Activated effector memory CD4-positive, alpha-beta T cell treated with anti-CD3 and anti-CD28 coated beads, Interleukin-2, amount 50 U/mL, for 16 hours (primary cell): Measurements from ENCODE around the gene TFAP2E.

Experiments used
- DNase-seq: peaks from one replicate; pipeline ENCODE4 v3.0.0-alpha.2; 2020

Gene TFAP2E

GRCh38 chr1:35598895-35599294 lies 25.8 kb downstream of the TFAP2E start:
- DNase-seq, result no peak

GRCh38 chr1:35599411-35599810 lies 26.3 kb downstream of the TFAP2E start:
- no peak for DNase-seq

- DNase-seq, result no peak
Observed at GRCh38 chr1:35600593-35600992, 27.5 kb downstream of the TFAP2E start.

GRCh38 chr1:35603468-35603867 lies 30.4 kb downstream of the TFAP2E start:
- no peak for DNase-seq

GRCh38 chr1:35603941-35604340 lies 30.8 kb downstream of the TFAP2E start:
- DNase-seq, result no peak

- no peak for DNase-seq
Observed at GRCh38 chr1:35605071-35605866, 32.2 kb downstream of the TFAP2E start.

- DNase-seq, result no peak
Observed at GRCh38 chr1:35605867-35606182, 32.7 kb downstream of the TFAP2E start.

- DNase-seq, result no peak
Observed at GRCh38 chr1:35611655-35612054, 38.5 kb downstream of the TFAP2E start.

- no peak for DNase-seq
Observed at GRCh38 chr1:35615440-35615839, 42.3 kb downstream of the TFAP2E start.

GRCh38 chr1:35619237-35620121 lies 46.4 kb downstream of the TFAP2E start:
- DNase-seq, result no peak

GRCh38 chr1:35622510-35623178 lies 49.5 kb downstream of the TFAP2E start:
- no peak for DNase-seq

GRCh38 chr1:35623832-35624231 lies 50.7 kb downstream of the TFAP2E start:
- no peak for DNase-seq

GRCh38 chr1:35629051-35629450 lies 55.9 kb downstream of the TFAP2E start:
- no peak for DNase-seq

- DNase-seq, result no peak
Observed at GRCh38 chr1:35631396-35631795, 58.3 kb downstream of the TFAP2E start.

- no peak for DNase-seq
Observed at GRCh38 chr1:35633547-35633946, 60.4 kb downstream of the TFAP2E start.

- DNase-seq, result no peak
Observed at GRCh38 chr1:35637401-35637809, 64.3 kb downstream of the TFAP2E start.

GRCh38 chr1:35640380-35641232 lies 67.5 kb downstream of the TFAP2E start:
- no peak for DNase-seq

GRCh38 chr1:35641233-35641866 lies 68.2 kb downstream of the TFAP2E start, which contains the start of gene PSMB2:
TSS of gene PSMB2 (minus strand) at chr1:35641526. CDS start at chr1:35641432, 94 bp downstream.
- peak; percentile 98 for DNase-seq

GRCh38 chr1:35642471-35642955 lies 69.4 kb downstream of the TFAP2E start:
- peak; percentile 63 for DNase-seq

GRCh38 chr1:35644204-35644603 lies 71.1 kb downstream of the TFAP2E start:
- DNase-seq, result no peak
